HG03460 (cell line): ENCODE data around the gene FSTL4.

Experiments
- ATAC-seq: cut with Tn5 transposase; IDR thresholded peaks from one replicate; pipeline ENCODE4 v1.9.1; 2021; ENCODE audit not compliant: unreplicated experiment

Gene FSTL4

GRCh38 chr5:133390416-133391353 lies 221.7 kb downstream of the FSTL4 start:
- no peak for ATAC-seq

GRCh38 chr5:133389066-133389590 lies 223.2 kb downstream of the FSTL4 start:
- no peak for ATAC-seq

GRCh38 chr5:133387621-133388020 lies 224.7 kb downstream of the FSTL4 start:
- ATAC-seq = no peak

- no peak for ATAC-seq
Observed at GRCh38 chr5:133387091-133387490, 225.2 kb downstream of the FSTL4 start.

GRCh38 chr5:133386662-133387061 lies 225.7 kb downstream of the FSTL4 start:
- no peak for ATAC-seq

- no peak for ATAC-seq
Observed at GRCh38 chr5:133385346-133385745, 227.0 kb downstream of the FSTL4 start.

GRCh38 chr5:133384903-133385302 lies 227.4 kb downstream of the FSTL4 start:
- no peak for ATAC-seq

GRCh38 chr5:133384120-133384855 lies 228.1 kb downstream of the FSTL4 start:
- ATAC-seq = no peak

- no peak for ATAC-seq
Observed at GRCh38 chr5:133383580-133383939, 228.8 kb downstream of the FSTL4 start.

GRCh38 chr5:133382661-133383579 lies 229.4 kb downstream of the FSTL4 start:
- ATAC-seq = no peak

- no peak for ATAC-seq
Observed at GRCh38 chr5:133381571-133382365, 230.6 kb downstream of the FSTL4 start.

- ATAC-seq = no peak
Observed at GRCh38 chr5:133381041-133381440, 231.3 kb downstream of the FSTL4 start.

- no peak for ATAC-seq
Observed at GRCh38 chr5:133377736-133378135, 234.6 kb downstream of the FSTL4 start.

- ATAC-seq = no peak
Observed at GRCh38 chr5:133376986-133377385, 235.4 kb downstream of the FSTL4 start.

- no peak for ATAC-seq
Observed at GRCh38 chr5:133373121-133373870, 239.0 kb downstream of the FSTL4 start.

- ATAC-seq = no peak
Observed at GRCh38 chr5:133372293-133372937, 239.9 kb downstream of the FSTL4 start.

GRCh38 chr5:133371371-133372155 lies 240.8 kb downstream of the FSTL4 start:
- ATAC-seq = no peak

GRCh38 chr5:133370904-133371303 lies 241.4 kb downstream of the FSTL4 start:
- ATAC-seq = no peak
